ENCODE results near the gene EXTL1. TPM values are rescaled to one million over a fixed set of nuclear protein-coding genes. Genes with fewer than 3 reads are reported as not detected.

The EXTL1 gene
- 1.8 TPM for total RNA-seq (ENCODE audit: unreplicated experiment)
- long read RNA-seq = 0 reads

GRCh38 chr1:26021647-26022403 is at the start of gene EXTL1:
Gene EXTL1 (plus strand): TSS chr1:26021775. CDS start chr1:26022647, 872 bp downstream.
- Mint-ChIP-seq H3K9me3 (ENCODE audit: unreplicated experiment) (no peaks in the 10 kb centered on the region), H3K27me3 (ENCODE audit: unreplicated experiment) (no peaks in the 10 kb centered on the region), H3K36me3 (ENCODE audit: low read depth, unreplicated experiment) (no peaks in the 10 kb centered on the region), H3K4me3 (ENCODE audit: unreplicated experiment) (peak within 1 kb of the TSS; percentile 88), H3K4me1 (ENCODE audit: unreplicated experiment) (peaks cover 4% of the 10 kb centered on the region), H3K27ac (ENCODE audit: unreplicated experiment) (no peak within 1 kb of the TSS)
- TF ChIP-seq CTCF (IDR thresholded peaks at IDR 0.05; ENCODE audit: unreplicated experiment) = no peak
- DNase-seq (ENCODE audit: low spot score) = peak; percentile 57

GRCh38 chr1:25971811-25972180 is 49.8 kb upstream of the EXTL1 start:
- no peak for TF ChIP-seq CTCF (IDR thresholded peaks at IDR 0.05; ENCODE audit: unreplicated experiment)
- Mint-ChIP-seq H3K27me3 (ENCODE audit: unreplicated experiment) (no peaks in the 10 kb centered on the region), H3K4me1 (ENCODE audit: unreplicated experiment) (peaks cover 17% of the 10 kb centered on the region), H3K9me3 (ENCODE audit: unreplicated experiment) (no peaks in the 10 kb centered on the region), H3K36me3 (ENCODE audit: low read depth, unreplicated experiment) (peaks cover 63% of the 10 kb centered on the region), H3K4me3 (ENCODE audit: unreplicated experiment) (no peak overlapping the region), H3K27ac (ENCODE audit: unreplicated experiment) (no peak overlapping the region)
- no peak for DNase-seq (ENCODE audit: low spot score)

- no peak overlapping the region for H3K27ac Mint-ChIP-seq (ENCODE audit: unreplicated experiment)
Measured at GRCh38 chr1:25973610-25974321, 47.8 kb upstream of the EXTL1 start.

GRCh38 chr1:25977801-25978200 is 43.8 kb upstream of the EXTL1 start:
- peaks cover 21% of the 10 kb centered on the region for H3K4me1 Mint-ChIP-seq (ENCODE audit: unreplicated experiment)
- no peak for TF ChIP-seq CTCF (IDR thresholded peaks at IDR 0.05; ENCODE audit: unreplicated experiment)
- H3K27me3 Mint-ChIP-seq (ENCODE audit: unreplicated experiment) = no peaks in the 10 kb centered on the region
- no peak overlapping the region for H3K27ac Mint-ChIP-seq (ENCODE audit: unreplicated experiment)
- no peak overlapping the region for H3K4me3 Mint-ChIP-seq (ENCODE audit: unreplicated experiment)
- no peaks in the 10 kb centered on the region for H3K9me3 Mint-ChIP-seq (ENCODE audit: unreplicated experiment)
- H3K36me3 Mint-ChIP-seq (ENCODE audit: low read depth, unreplicated experiment) = peaks cover 34% of the 10 kb centered on the region
- DNase-seq (ENCODE audit: low spot score) = no peak

More at GRCh38 chr1:25973610-25974321, 47.8 kb upstream of the EXTL1 start:
- Mint-ChIP-seq H3K36me3 (ENCODE audit: low read depth, unreplicated experiment) (peaks cover 47% of the 10 kb centered on the region), H3K4me3 (ENCODE audit: unreplicated experiment) (peak overlapping the region; percentile 12), H3K9me3 (ENCODE audit: unreplicated experiment) (no peaks in the 10 kb centered on the region), H3K4me1 (ENCODE audit: unreplicated experiment) (peaks cover 15% of the 10 kb centered on the region), H3K27me3 (ENCODE audit: unreplicated experiment) (no peaks in the 10 kb centered on the region)
- TF ChIP-seq CTCF (IDR thresholded peaks at IDR 0.05; ENCODE audit: unreplicated experiment) = no peak
- no peak for DNase-seq (ENCODE audit: low spot score)

GRCh38 chr1:25978403-25978802 is 43.2 kb upstream of the EXTL1 start:
- no peak for DNase-seq (ENCODE audit: low spot score)
- no peak overlapping the region for H3K4me3 Mint-ChIP-seq (ENCODE audit: unreplicated experiment)
- no peak for TF ChIP-seq CTCF (IDR thresholded peaks at IDR 0.05; ENCODE audit: unreplicated experiment)
- H3K36me3 Mint-ChIP-seq (ENCODE audit: low read depth, unreplicated experiment) = peaks cover 35% of the 10 kb centered on the region
- H3K27me3 Mint-ChIP-seq (ENCODE audit: unreplicated experiment) = no peaks in the 10 kb centered on the region
- H3K4me1 Mint-ChIP-seq (ENCODE audit: unreplicated experiment) = peaks cover 22% of the 10 kb centered on the region
- no peaks in the 10 kb centered on the region for H3K9me3 Mint-ChIP-seq (ENCODE audit: unreplicated experiment)
- no peak overlapping the region for H3K27ac Mint-ChIP-seq (ENCODE audit: unreplicated experiment)

Data from endothelial cell (in vitro differentiated cells).